ENCODE results near the gene MLH3. TPM values are rescaled to one million over a fixed set of nuclear protein-coding genes. Genes with fewer than 3 reads are reported as not detected.
"Not testable (repeated sequence)": the region's sequence is repeated elsewhere in the genome, so short reads cannot be mapped to it uniquely, and the experiment has no call there.

Gene MLH3
- total RNA-seq, 1 donor from 2014 or later = 9.6 TPM

GRCh38 chr14:75030147-75030546 lies 21.1 kb downstream of the MLH3 start:
- DNase-seq (ENCODE audit: low read depth in 2 of 2) = no peak

- no peak for DNase-seq (ENCODE audit: low read depth in 2 of 2)
These were observed 25.4 kb downstream of the MLH3 start for GRCh38 chr14:75025876-75026275.

GRCh38 chr14:75025082-75025481 lies 26.2 kb downstream of the MLH3 start:
- DNase-seq (ENCODE audit: low read depth in 2 of 2) = peak in 1 of 2 donors; percentile 88

- DNase-seq (ENCODE audit: low read depth in 2 of 2) = peak in 1 of 2 donors; percentile 35
These were observed 28.2 kb downstream of the MLH3 start for GRCh38 chr14:75023108-75023507.

- peak in 1 of 2 donors; percentile 36 for DNase-seq (ENCODE audit: low read depth in 2 of 2)
These were observed 28.6 kb downstream of the MLH3 start for GRCh38 chr14:75022655-75023054.

- no peak for DNase-seq (ENCODE audit: low read depth in 2 of 2)
These were observed 32.6 kb downstream of the MLH3 start for GRCh38 chr14:75018694-75019093.

GRCh38 chr14:75016815-75017214 lies 34.5 kb downstream of the MLH3 start:
- no peak for DNase-seq (ENCODE audit: low read depth in 2 of 2)

GRCh38 chr14:75015496-75015895 lies 35.8 kb downstream of the MLH3 start:
- DNase-seq (ENCODE audit: low read depth in 2 of 2) = no peak

- DNase-seq (ENCODE audit: low read depth in 2 of 2) = no peak
These were observed 38.0 kb downstream of the MLH3 start for GRCh38 chr14:75013290-75013689.

- DNase-seq (ENCODE audit: low read depth in 2 of 2) = peak in 1 of 2 donors; percentile 66
These were observed 39.8 kb downstream of the MLH3 start for GRCh38 chr14:75011356-75011994.

GRCh38 chr14:75010472-75011093 lies 40.7 kb downstream of the MLH3 start:
- DNase-seq (ENCODE audit: low read depth in 2 of 2) = no peak

GRCh38 chr14:75009176-75009575 lies 42.1 kb downstream of the MLH3 start:
- DNase-seq (ENCODE audit: low read depth in 2 of 2) = no peak

- DNase-seq (ENCODE audit: low read depth in 2 of 2) = no peak
These were observed 45.9 kb downstream of the MLH3 start for GRCh38 chr14:75005357-75005756.

- peak in 1 of 2 donors; percentile 43 for DNase-seq (ENCODE audit: low read depth in 2 of 2)
These were observed 47.8 kb downstream of the MLH3 start for GRCh38 chr14:75003250-75004027.

GRCh38 chr14:75002392-75003249 lies 48.6 kb downstream of the MLH3 start, which contains the start of gene EIF2B2:
TSS of gene EIF2B2 (plus strand) at chr14:75002921. CDS start at chr14:75002991, 70 bp downstream.
- DNase-seq (ENCODE audit: low read depth in 2 of 2) = peak; percentile 72 to 94

- DNase-seq (ENCODE audit: low read depth in 2 of 2) = no peak
These were observed 49.4 kb downstream of the MLH3 start for GRCh38 chr14:75001899-75002298.

GRCh38 chr14:75001261-75001660 lies 50.0 kb downstream of the MLH3 start:
- no peak for DNase-seq (ENCODE audit: low read depth in 2 of 2)

- DNase-seq (ENCODE audit: low read depth in 2 of 2) = not testable (repeated sequence)
These were observed 55.5 kb downstream of the MLH3 start for GRCh38 chr14:74995781-74996180.

GRCh38 chr14:74994182-74994581 lies 57.1 kb downstream of the MLH3 start:
- not testable (repeated sequence) for DNase-seq (ENCODE audit: low read depth in 2 of 2)

- no peak for DNase-seq (ENCODE audit: low read depth in 2 of 2)
These were observed 62.3 kb downstream of the MLH3 start for GRCh38 chr14:74988993-74989392.

GRCh38 chr14:74988131-74988530 lies 63.1 kb downstream of the MLH3 start:
- DNase-seq (ENCODE audit: low read depth in 2 of 2) = peak in 1 of 2 donors; percentile 98
